DND-41 (cell line): ENCODE measurements around the gene RIMKLB.

ENCODE experiments used
- ATAC-seq: fragments of 200-7000 bp; cut with Tn5 transposase; 3 replicates; pipeline ENCODE4 v1.9.1; 2021; ENCODE audit warnings: low read depth; ENCODE audit not compliant: insufficient read depth
- DNase-seq: peaks from one replicate; pipeline ENCODE4 v3.0.0-alpha.2; 2020
- H2AFZ ChIP-seq: 2 replicates; pipeline ENCODE4 v1.6.0; 2012; ENCODE audit warnings: low read depth, low read length
- H3K27ac ChIP-seq: 2 replicates; pipeline ENCODE4 v1.5.1; 2012; ENCODE audit warnings: low read length, inconsistent platforms
- H3K27me3 ChIP-seq: fragments of 200-600 bp; sonication (generic); 2 replicates; pipeline ENCODE4 v1.6.0; 2012; ENCODE audit warnings: low read length, mild to moderate bottlenecking, inconsistent platforms; ENCODE audit not compliant: insufficient read depth, poor library complexity
- H3K36me3 ChIP-seq: 2 replicates; pipeline ENCODE4 v1.5.1; 2012; ENCODE audit warnings: low read length, inconsistent platforms; ENCODE audit not compliant: insufficient read depth
- H3K4me1 ChIP-seq: 2 replicates; pipeline ENCODE4 v1.5.1; 2012; ENCODE audit warnings: mild to moderate bottlenecking, low read length; ENCODE audit not compliant: insufficient read depth
- H3K4me2 ChIP-seq: 2 replicates; pipeline ENCODE4 v1.6.0; 2012; ENCODE audit warnings: mild to moderate bottlenecking, moderate library complexity, low read length, inconsistent platforms; ENCODE audit not compliant: insufficient read depth
- H3K4me3 ChIP-seq, 2 experiments: fragments of 200-600 bp in 1 of 2; shearing (Covaris generic) in 1 of 2; 2 replicates each; pipeline ENCODE4 v1.5.1; 2012 to 2016; ENCODE audit warnings: inconsistent platforms in 2 of 2, low read length in 2 of 2, mild to moderate bottlenecking in 2 of 2, low read depth in 1 of 2, moderate library complexity in 1 of 2
- H3K79me2 ChIP-seq: 2 replicates; pipeline ENCODE4 v1.6.0; 2012; ENCODE audit warnings: low read length, inconsistent platforms; ENCODE audit not compliant: insufficient read depth
- H3K9ac ChIP-seq: 2 replicates; pipeline ENCODE4 v1.6.0; 2012; ENCODE audit warnings: low read depth, mild to moderate bottlenecking, inconsistent platforms, low read length, moderate library complexity
- H3K9me3 ChIP-seq: 2 replicates; pipeline ENCODE4 v1.5.1; 2012; ENCODE audit warnings: low read length, moderate library complexity, mild to moderate bottlenecking, inconsistent platforms; ENCODE audit not compliant: insufficient read depth, severe bottlenecking
- H4K20me1 ChIP-seq: 2 replicates; pipeline ENCODE4 v1.6.0; 2012; ENCODE audit warnings: low read length; ENCODE audit not compliant: insufficient read depth
- CTCF ChIP-seq: IDR thresholded peaks from 2 replicates; pipeline ENCODE4 v1.5.1; 2012; ENCODE audit warnings: borderline replicate concordance, low read length, moderate library complexity, mild to moderate bottlenecking; ENCODE audit not compliant: poor library complexity, severe bottlenecking; ENCODE audit errors: extremely low read depth
- EZH2 ChIP-seq: IDR thresholded peaks from 3 replicates; pipeline ENCODE4 v1.6.1; 2012; ENCODE audit warnings: borderline replicate concordance, low read depth, mild to moderate bottlenecking, moderate library complexity, low read length, inconsistent platforms; ENCODE audit not compliant: severe bottlenecking

The RIMKLB gene

GRCh38 chr12:8829125-8829518 is 131.3 kb downstream of the RIMKLB start:
- DNase-seq (no peak), ATAC-seq (no peak)
- no peak overlapping the region for H3K9ac ChIP-seq
- H2AFZ ChIP-seq: no peak overlapping the region
- H4K20me1 ChIP-seq: no peaks in the 10 kb centered on the region
- H3K27me3 ChIP-seq: peaks cover 2% of the 10 kb centered on the region
- H3K36me3 ChIP-seq: no peaks in the 10 kb centered on the region
- TF ChIP-seq CTCF (no peak), EZH2 (no peak)
- H3K27ac ChIP-seq: no peak overlapping the region
- H3K4me3 ChIP-seq: no peak overlapping the region
- no peaks in the 10 kb centered on the region for H3K9me3 ChIP-seq
- H3K4me1 ChIP-seq: no peaks in the 10 kb centered on the region
- H3K4me2 ChIP-seq: no peak overlapping the region
- H3K79me2 ChIP-seq: no peaks in the 10 kb centered on the region

GRCh38 chr12:8829621-8830020 is 131.8 kb downstream of the RIMKLB start:
- H3K27ac ChIP-seq: no peak overlapping the region

GRCh38 chr12:8831116-8831515 is 133.3 kb downstream of the RIMKLB start:
- no peak for ATAC-seq
- Histone ChIP-seq H3K9ac (no peak overlapping the region), H3K79me2 (no peaks in the 10 kb centered on the region)

More at GRCh38 chr12:8829621-8830020, 131.8 kb downstream of the RIMKLB start:
- H3K79me2 ChIP-seq: no peaks in the 10 kb centered on the region
- H3K4me1 ChIP-seq: no peaks in the 10 kb centered on the region
- peaks cover 2% of the 10 kb centered on the region for H3K27me3 ChIP-seq
- H3K4me2 ChIP-seq: no peak overlapping the region
- no peak overlapping the region for H2AFZ ChIP-seq
- H3K4me3 ChIP-seq: no peak overlapping the region
- H4K20me1 ChIP-seq: no peaks in the 10 kb centered on the region
- DNase-seq: no peak
- H3K36me3 ChIP-seq: no peaks in the 10 kb centered on the region
- ATAC-seq: no peak
- H3K9me3 ChIP-seq: no peaks in the 10 kb centered on the region
- TF ChIP-seq EZH2 (no peak), CTCF (no peak)
- no peak overlapping the region for H3K9ac ChIP-seq

More at GRCh38 chr12:8831116-8831515, 133.3 kb downstream of the RIMKLB start:
- no peak overlapping the region for H3K27ac ChIP-seq
- H3K4me1 ChIP-seq: no peaks in the 10 kb centered on the region
- no peak overlapping the region for H3K4me3 ChIP-seq
- H2AFZ ChIP-seq: no peak overlapping the region
- DNase-seq: no peak
- H3K36me3 ChIP-seq: no peaks in the 10 kb centered on the region
- H3K9me3 ChIP-seq: no peaks in the 10 kb centered on the region
- H3K27me3 ChIP-seq: peaks cover 2% of the 10 kb centered on the region
- TF ChIP-seq CTCF (no peak), EZH2 (no peak)
- no peaks in the 10 kb centered on the region for H4K20me1 ChIP-seq
- H3K4me2 ChIP-seq: no peak overlapping the region
